IPS DF 4.7 (cell line): ENCODE results near the gene KRTAP23-1.

Experiments used
- DNase-seq: peaks from one replicate; pipeline ENCODE4 v3.0.0-alpha.2; 2013; ENCODE audit warnings: low spot score; ENCODE audit errors: extremely low read depth

The KRTAP23-1 gene

DNA sequence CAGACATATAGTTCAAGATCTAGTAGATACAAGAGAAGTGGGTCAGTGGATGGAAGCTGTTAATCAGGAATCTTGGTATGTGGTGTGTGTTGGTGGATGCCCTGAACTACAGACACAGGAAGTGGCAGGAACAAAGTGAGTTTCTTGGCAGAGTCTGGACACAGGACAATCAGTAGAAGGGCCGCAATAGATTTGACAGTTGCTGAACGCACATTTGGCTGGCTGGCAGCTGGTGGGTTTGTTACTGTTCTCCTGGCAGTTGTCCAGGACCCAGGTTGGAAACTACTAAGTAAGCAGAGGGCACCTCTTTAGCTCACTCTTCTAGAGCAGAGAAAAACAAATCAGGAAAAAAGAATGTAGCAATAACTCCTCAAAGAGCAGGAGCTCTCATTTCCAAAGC is 41.5 kb downstream of the KRTAP23-1 start:
- DNase-seq: no peak

DNA sequence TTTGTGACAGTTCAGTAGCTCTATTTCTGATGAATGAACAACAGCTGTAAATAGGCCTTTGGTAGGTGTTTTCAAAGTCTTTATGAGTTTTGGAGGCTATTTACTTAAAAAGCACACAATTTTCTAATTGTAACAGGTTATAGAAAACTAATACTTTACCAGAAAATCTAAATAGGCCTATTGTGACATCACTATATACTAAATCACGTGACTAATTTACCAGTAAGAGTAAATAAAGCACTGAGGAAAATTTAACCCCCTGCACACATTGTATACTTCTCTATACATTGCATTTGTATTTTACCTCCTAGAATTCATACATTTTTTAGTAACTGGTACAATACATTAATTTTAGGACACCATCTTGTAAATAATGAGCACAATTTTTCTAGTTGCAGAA is 43.3 kb downstream of the KRTAP23-1 start:
- DNase-seq: no peak
